GM19193 (cell line): ENCODE data around the gene PADI2.

ENCODE experiments used
- POLR2A ChIP-seq: IDR thresholded peaks from 4 replicates; pipeline ENCODE4 v1.6.1; 2011; ENCODE audit not compliant: insufficient read depth, insufficient read length; ENCODE audit errors: extremely low read depth

The PADI2 gene

GRCh38 chr1:17119076-17119772 is at the start of gene PADI2:
TSS of gene PADI2 (minus strand) at chr1:17119451. CDS start at chr1:17119371, 80 bp downstream.
- TF ChIP-seq POLR2A, result no peak

GRCh38 chr1:17168091-17168876 is 49.0 kb upstream of the PADI2 start:
- TF ChIP-seq POLR2A, result no peak

GRCh38 chr1:17167786-17168090 is 48.5 kb upstream of the PADI2 start:
- no peak for TF ChIP-seq POLR2A

- TF ChIP-seq POLR2A, result no peak
Observed at GRCh38 chr1:17167041-17167785, 48.0 kb upstream of the PADI2 start.

- TF ChIP-seq POLR2A, result no peak
Observed at GRCh38 chr1:17165823-17166222, 46.6 kb upstream of the PADI2 start.

- no peak for TF ChIP-seq POLR2A
Observed at GRCh38 chr1:17163789-17164666, 44.8 kb upstream of the PADI2 start.

- TF ChIP-seq POLR2A, result no peak
Observed at GRCh38 chr1:17163371-17163770, 44.1 kb upstream of the PADI2 start.

GRCh38 chr1:17162941-17163340 is 43.7 kb upstream of the PADI2 start:
- no peak for TF ChIP-seq POLR2A

GRCh38 chr1:17161926-17162800 is 42.9 kb upstream of the PADI2 start:
- no peak for TF ChIP-seq POLR2A

GRCh38 chr1:17161137-17161740 is 42.0 kb upstream of the PADI2 start:
- no peak for TF ChIP-seq POLR2A

GRCh38 chr1:17158961-17159360 is 39.7 kb upstream of the PADI2 start:
- TF ChIP-seq POLR2A, result no peak

GRCh38 chr1:17156108-17156507 is 36.9 kb upstream of the PADI2 start:
- no peak for TF ChIP-seq POLR2A

GRCh38 chr1:17155257-17155920 is 36.1 kb upstream of the PADI2 start:
- TF ChIP-seq POLR2A, result no peak
